Adrenal gland (tissue), 12 donors: ENCODE data around the gene DIP2C. TPM values are rescaled to one million over a fixed set of nuclear protein-coding genes. Genes with fewer than 3 reads are reported as not detected.

Experiments used
- DNase-seq, 7 donors: peaks; one replicate each; pipeline ENCODE4 v3.0.0-alpha.2; 2019 to 2020
- H3K27ac ChIP-seq, 5 donors: fragments of 200-600 bp; sonication (generic) in 4 of 5; 1 replicate in 3 of 5; 2 replicates in 2 of 5; pipeline versions ENCODE4 v1.5.1 to v1.8.0; 2016 to 2020; ENCODE audit warnings: mild to moderate bottlenecking in 1 of 5
- H3K27me3 ChIP-seq: fragments of 200-600 bp; 2 replicates; pipeline ENCODE4 v1.8.0; 2021
- H3K36me3 ChIP-seq, 2 donors: fragments of 200-600 bp; replicated peaks in 1 of 2; 1 replicate in 1 of 2; 2 replicates in 1 of 2; pipeline versions ENCODE4 v1.5.1 to v1.8.0; 2018 to 2022
- H3K4me1 ChIP-seq, 2 donors: fragments of 200-600 bp; replicated peaks in 1 of 2; 1 replicate in 1 of 2; 2 replicates in 1 of 2; pipeline versions ENCODE4 v1.5.1 to v1.8.0; 2018 to 2021
- H3K4me3 ChIP-seq, 4 donors: fragments of 200-600 bp; sonication (generic) in 3 of 4; one replicate each; pipeline ENCODE4 v1.5.1; 2016 to 2018
- H3K9me3 ChIP-seq, 3 donors: fragments of 200-600 bp; sonication (generic) in 1 of 3; replicated peaks in 1 of 3; 1 replicate in 2 of 3; 2 replicates in 1 of 3; pipeline versions ENCODE4 v1.5.1 to v1.8.0; 2016 to 2021
- POLR2A ChIP-seq, 2 donors: fragments of 450-650 bp; IDR thresholded peaks; one replicate each; pipeline ENCODE4 v1.6.1; 2017; ENCODE audit warnings: antibody characterized with exemption in 2 of 2, mild to moderate bottlenecking in 2 of 2, moderate library complexity in 1 of 2
- WGBS, 4 donors: extraction: QIAGEN DNeasy Blood & Tissue Kit in 2 of 4; methylation state at CpG; one replicate each; pipeline versions ENCODE4 v1.1.5 to v1.1.7; 2013 to 2017; 5-methylcytosine and 5-hydroxymethylcytosine counted together
- intact Hi-C, 2 donors: fragments of 100-400 bp; cut with DNase I; formaldehyde crosslinking; loops; one replicate each; pipeline versions ENCODE4 v1.14.1 to v1.15.0; 2022 to 2023
- polyA plus RNA-seq, 3 donors: library from polyadenylated mRNA; stranded (reverse); fragments of 200-250 nt in 2 of 3; fragments of 350-450 nt in 1 of 3; fragmentation: Illumina TruSeq in 1 of 3; extraction: RNeasy Lipid Tissue Mini Kit (QIAGEN cat#74804) in 1 of 3; gene quantifications; one replicate each; pipeline ENCODE4 v1.2.3, GENCODE V29; 2013 to 2014
- total RNA-seq, 9 donors: library from RNA; depleted of rRNA in 4 of 9; stranded (reverse); fragments of >200 nt in 4 of 9; fragments of 120-200 nt in 1 of 9; fragmentation: NEBNext Ultra II Directional in 1 of 9; extraction: Animal tissue kit (Norgen Biotek cat#: 25700) in 1 of 9; gene quantifications; one replicate each; pipeline versions ENCODE4 v1.1.0 to v1.2.4, GENCODE V29; 2013 to 2023
- TF ChIP-seq, protein P1 (sequence below), 6 experiments: fragments of 450-650 bp in 4 of 6; fragments of 200-600 bp in 2 of 6; sonication (generic) in 1 of 6; IDR thresholded peaks; 1 replicate in 5 of 6; 2 replicates in 1 of 6; pipeline versions ENCODE4 v1.5.1 to v1.8.0; 2016 to 2021; ENCODE audit warnings: antibody characterized with exemption in 6 of 6, mild to moderate bottlenecking in 2 of 6, moderate library complexity in 1 of 6
- donor health status: healthy with polysubstance abuse.
- donor health status: Bipolar disorder and iron deficiency.
- donor health status: DM: yes; HTN: yes; CAD: no.
- donor health status: DM: no; HTN: no; CAD: no.
- donor health status: DM: no; HTN: no; CAD: no.
- donor health status: DM: yes; HTN: yes; CAD: no.

The DIP2C gene
- total and polyA plus RNA-seq, 12 donors = 4.8 to 23.9 (median 19.7) TPM

DNA sequence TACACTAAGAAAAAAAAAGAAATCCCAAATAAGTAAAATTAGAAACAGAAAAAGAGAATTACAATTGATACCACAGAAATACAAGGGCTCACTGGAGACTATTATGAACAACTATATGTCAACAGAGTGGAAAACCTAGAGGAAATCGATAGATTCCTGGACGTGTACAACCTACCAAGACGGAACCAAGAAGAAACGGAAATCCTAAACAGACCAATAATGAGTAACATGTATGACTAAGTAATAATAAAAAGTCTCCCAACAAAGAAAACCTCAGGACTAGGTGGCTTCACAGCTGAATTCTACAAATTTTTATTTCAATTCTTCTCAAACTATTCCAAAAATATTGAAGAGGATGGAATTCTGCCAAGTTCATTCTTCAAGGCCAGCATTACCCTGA, 13.9 kb downstream of the DIP2C start:
- H3K27ac ChIP-seq = no peak overlapping the region
- no peaks in the 10 kb centered on the region for H3K27me3 ChIP-seq
- H3K4me3 ChIP-seq = no peak overlapping the region
- no peak for TF ChIP-seq POLR2A (IDR thresholded peaks at IDR 0.05)
- TF ChIP-seq, protein P1, sequence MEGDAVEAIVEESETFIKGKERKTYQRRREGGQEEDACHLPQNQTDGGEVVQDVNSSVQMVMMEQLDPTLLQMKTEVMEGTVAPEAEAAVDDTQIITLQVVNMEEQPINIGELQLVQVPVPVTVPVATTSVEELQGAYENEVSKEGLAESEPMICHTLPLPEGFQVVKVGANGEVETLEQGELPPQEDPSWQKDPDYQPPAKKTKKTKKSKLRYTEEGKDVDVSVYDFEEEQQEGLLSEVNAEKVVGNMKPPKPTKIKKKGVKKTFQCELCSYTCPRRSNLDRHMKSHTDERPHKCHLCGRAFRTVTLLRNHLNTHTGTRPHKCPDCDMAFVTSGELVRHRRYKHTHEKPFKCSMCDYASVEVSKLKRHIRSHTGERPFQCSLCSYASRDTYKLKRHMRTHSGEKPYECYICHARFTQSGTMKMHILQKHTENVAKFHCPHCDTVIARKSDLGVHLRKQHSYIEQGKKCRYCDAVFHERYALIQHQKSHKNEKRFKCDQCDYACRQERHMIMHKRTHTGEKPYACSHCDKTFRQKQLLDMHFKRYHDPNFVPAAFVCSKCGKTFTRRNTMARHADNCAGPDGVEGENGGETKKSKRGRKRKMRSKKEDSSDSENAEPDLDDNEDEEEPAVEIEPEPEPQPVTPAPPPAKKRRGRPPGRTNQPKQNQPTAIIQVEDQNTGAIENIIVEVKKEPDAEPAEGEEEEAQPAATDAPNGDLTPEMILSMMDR (IDR thresholded peaks at IDR 0.05) = no peak
- DNase-seq = no peak
- no peaks in the 10 kb centered on the region for H3K9me3 ChIP-seq
- 75 to 91% (median 82%) methylated on average over 4 of the region's 4 CpGs for WGBS, 4 donors
- peaks cover 0 to 24% of the 10 kb centered on the region in 2 donors for H3K4me1 ChIP-seq
- H3K36me3 ChIP-seq = no peaks in the 10 kb centered on the region
- intact Hi-C loops = no loop called here

DNA sequence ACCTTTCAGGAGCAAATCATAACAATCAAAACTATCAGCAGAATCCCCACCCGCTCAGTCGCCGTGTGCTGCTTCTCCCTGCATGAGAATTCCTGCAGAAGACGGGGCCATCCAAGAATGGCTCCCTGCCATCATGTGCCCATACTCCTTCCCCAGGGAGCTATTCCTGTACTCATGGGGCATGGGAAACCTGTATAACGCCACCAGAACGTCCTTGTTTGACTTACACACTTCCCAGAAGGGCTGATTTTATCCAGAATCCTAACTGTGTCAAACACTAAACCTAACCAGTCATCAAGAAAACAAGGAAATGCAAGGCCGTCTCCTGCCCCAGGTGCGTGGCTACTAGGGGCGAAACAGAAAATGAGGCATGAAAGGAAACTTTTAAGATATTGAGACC, 16.0 kb downstream of the DIP2C start:
- no peaks in the 10 kb centered on the region for H3K36me3 ChIP-seq
- no peak overlapping the region for H3K27ac ChIP-seq
- H3K4me1 ChIP-seq = peaks cover 0 to 18% of the 10 kb centered on the region in 2 donors
- TF ChIP-seq POLR2A (IDR thresholded peaks at IDR 0.05) = no peak
- TF ChIP-seq, protein P1 (IDR thresholded peaks at IDR 0.05) = no peak
- intact Hi-C loops = no loop called here
- WGBS, 4 donors = 81 to 92% (median 81%) methylated on average over 9 of the region's 9 CpGs
- DNase-seq = no peak
- no peak overlapping the region for H3K4me3 ChIP-seq
- no peaks in the 10 kb centered on the region for H3K27me3 ChIP-seq
- H3K9me3 ChIP-seq = no peaks in the 10 kb centered on the region

DNA sequence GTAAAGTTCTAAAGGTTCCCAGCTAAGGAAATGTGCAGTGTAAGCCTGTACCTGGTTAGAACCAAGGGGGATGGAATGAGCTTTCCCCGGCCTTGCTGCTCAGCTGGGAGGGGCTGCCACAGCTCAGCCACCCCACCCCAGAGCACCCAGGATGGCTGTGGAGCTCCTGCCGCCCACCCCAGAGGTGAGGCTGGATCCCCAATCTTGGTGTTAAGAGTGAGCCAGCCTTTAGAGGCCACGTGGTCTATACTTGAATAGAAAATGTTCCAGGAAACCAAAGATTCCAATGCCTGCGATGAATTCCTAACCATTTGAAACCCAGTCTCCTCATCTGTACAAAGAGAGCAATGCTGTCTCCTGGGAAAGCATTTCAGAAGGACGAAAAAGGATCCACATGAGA, 16.5 kb downstream of the DIP2C start:
- TF ChIP-seq, protein P1 (IDR thresholded peaks at IDR 0.05) = no peak
- no peak for TF ChIP-seq POLR2A (IDR thresholded peaks at IDR 0.05)
- intact Hi-C loops = no loop called here
- H3K9me3 ChIP-seq = no peaks in the 10 kb centered on the region
- 88 to 94% (median 91%) methylated on average over 5 of the region's 5 CpGs for WGBS, 4 donors
- H3K4me1 ChIP-seq = peaks cover 0 to 18% of the 10 kb centered on the region in 2 donors
- H3K4me3 ChIP-seq = no peak overlapping the region
- H3K27me3 ChIP-seq = no peaks in the 10 kb centered on the region
- no peak overlapping the region for H3K27ac ChIP-seq
- no peaks in the 10 kb centered on the region for H3K36me3 ChIP-seq
- DNase-seq = no peak

DNA sequence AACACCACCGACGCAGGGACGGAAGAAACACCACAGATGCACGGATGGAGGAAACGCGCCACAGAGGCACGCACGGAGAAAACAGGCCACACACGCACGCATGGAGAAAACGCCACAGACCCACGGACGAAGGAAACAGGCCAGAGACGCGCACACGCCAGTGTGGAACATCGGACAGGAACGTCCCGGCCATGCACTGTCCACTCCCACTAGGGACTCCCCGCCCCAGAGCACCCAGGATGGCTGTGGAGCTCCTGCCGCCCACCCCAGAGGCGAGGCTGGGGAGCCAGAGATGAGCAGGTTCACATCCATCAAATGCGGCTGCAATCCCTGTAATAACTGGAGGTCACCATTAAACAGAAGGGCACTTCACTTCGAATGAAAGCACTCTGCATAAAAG, 17.3 kb downstream of the DIP2C start:
- TF ChIP-seq POLR2A (IDR thresholded peaks at IDR 0.05) = no peak
- TF ChIP-seq, protein P1 (IDR thresholded peaks at IDR 0.05) = no peak
- H3K9me3 ChIP-seq = no peaks in the 10 kb centered on the region
- no peak for DNase-seq
- 94 to 97% (median 96%) methylated on average over 22 to 24 of the region's 24 CpGs for WGBS, 4 donors
- H3K36me3 ChIP-seq = no peaks in the 10 kb centered on the region
- H3K4me1 ChIP-seq = peaks cover 0 to 15% of the 10 kb centered on the region in 2 donors
- H3K27me3 ChIP-seq = no peaks in the 10 kb centered on the region
- H3K4me3 ChIP-seq = no peak overlapping the region
- intact Hi-C loops = no loop called here
- H3K27ac ChIP-seq = no peak overlapping the region
